ENCODE results near the gene VSTM4. TPM values are rescaled to one million over a fixed set of nuclear protein-coding genes. Genes with fewer than 3 reads are reported as not detected.

VSTM4 gene
- total RNA-seq, 1 donor from 2014 or later: 1.0 TPM

DNA sequence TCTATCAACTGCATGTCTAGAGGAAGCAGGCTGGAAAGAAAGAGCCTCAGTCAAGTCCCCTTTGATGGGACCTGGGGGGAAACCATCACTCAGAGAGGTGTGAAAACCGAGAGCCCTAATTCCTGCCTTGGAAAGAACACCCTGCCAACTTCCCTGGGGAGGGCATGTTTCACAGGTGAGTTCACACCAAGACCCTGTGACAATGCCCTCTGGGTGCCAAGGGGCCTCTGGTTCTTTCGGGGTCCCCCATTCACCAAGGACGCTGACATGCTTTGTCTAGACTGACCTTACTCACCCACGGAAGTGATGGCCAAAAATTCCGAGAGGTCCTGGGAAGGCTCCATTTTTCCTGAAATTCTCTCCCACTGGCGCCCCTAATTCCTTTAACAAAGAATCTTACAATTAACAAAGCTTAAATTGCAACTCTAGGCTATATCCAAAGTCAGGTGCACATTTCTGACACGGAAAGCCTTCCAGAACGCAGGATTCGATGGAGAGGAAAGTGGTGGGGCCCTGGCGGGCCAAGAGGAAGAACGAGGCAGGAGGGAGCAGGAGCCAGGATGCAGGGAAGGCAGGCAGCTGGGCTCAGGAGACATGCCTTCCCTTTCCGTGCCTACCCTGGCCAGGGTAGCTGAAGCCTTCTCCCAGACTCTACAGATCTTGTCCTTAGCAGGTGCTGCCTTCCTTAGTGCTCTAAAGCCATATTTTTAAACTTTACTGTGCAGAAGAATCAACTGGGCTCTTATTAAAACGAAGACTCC lies 23.7 kb downstream of the VSTM4 start:
- DNase-seq: no peak

- DNase-seq: no peak
These were observed 24.5 kb downstream of the VSTM4 start for GRCh38 chr10:49090696-49091380.

DNA sequence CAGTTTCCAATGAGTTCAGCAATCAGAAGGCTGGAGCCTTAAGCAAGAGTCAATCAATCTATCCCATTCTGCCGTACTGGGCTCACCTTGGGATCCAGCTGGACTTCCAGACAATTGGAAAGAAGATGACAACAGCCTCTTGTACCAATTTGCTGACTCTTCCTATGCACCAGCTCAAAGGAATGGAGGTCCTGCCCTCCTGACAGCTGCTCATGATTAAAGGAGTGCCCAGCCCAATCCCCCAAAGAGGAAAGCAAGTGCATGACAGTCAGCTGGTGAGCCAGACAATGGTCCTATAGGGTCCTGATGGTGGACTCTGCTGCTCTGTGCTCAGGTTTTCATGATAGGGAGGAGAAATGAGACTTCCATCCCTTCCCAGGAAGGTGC lies 25.1 kb downstream of the VSTM4 start:
- no peak for DNase-seq

- DNase-seq: no peak
These were observed 25.6 kb downstream of the VSTM4 start for GRCh38 chr10:49089557-49090188.

DNA sequence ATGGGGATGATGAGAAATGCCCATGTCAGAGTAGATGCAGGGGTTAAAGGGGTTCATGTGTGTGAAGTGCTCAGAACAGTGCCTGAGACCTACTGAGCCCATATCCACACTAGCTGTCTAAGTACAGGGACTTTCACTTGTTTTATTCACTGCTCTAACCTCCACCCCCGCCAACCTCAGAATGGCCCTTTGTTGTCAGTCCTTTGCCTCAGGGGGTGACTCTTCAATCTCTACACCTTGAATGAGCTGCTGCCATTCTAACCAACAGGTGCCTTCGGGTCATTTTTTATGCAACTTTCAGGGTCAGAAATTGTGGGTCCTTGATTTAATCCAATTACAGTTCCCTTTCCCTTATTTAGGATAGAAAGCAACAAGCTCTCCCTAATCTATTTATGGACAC lies 26.2 kb downstream of the VSTM4 start:
- no peak for DNase-seq

- DNase-seq: no peak
These were observed 28.4 kb downstream of the VSTM4 start for GRCh38 chr10:49086889-49087288.

DNA sequence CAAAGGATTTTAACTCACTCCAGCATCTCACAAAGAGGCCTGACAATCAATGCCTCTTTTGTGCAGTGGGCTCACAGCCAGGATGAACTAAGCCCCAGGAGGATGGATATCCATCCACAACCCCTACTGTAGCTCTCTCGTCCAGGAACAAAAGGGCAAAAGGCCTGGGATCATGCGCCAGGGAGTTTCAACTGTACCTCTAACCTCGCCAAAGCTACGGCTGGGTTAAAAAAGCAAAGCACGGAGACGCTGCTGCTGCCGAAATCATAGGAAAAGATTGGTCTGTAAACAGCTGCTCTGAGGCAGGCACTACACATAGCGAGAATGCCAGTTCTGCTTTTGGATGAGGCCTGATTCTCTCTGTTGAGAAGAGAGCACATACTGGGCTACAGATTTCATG lies 32.1 kb downstream of the VSTM4 start:
- no peak for DNase-seq

GRCh38 chr10:49082766-49083165 lies 32.6 kb downstream of the VSTM4 start:
- DNase-seq: no peak

- DNase-seq: no peak
These were observed 33.6 kb downstream of the VSTM4 start for GRCh38 chr10:49081547-49082275.

GRCh38 chr10:49080965-49081364 lies 34.4 kb downstream of the VSTM4 start:
- no peak for DNase-seq

GRCh38 chr10:49080071-49080470 lies 35.3 kb downstream of the VSTM4 start:
- peak; percentile 10 for DNase-seq

GRCh38 chr10:49079499-49079898 lies 35.8 kb downstream of the VSTM4 start:
- no peak for DNase-seq

GRCh38 chr10:49079072-49079471 lies 36.2 kb downstream of the VSTM4 start:
- no peak for DNase-seq

- DNase-seq: no peak
These were observed 36.9 kb downstream of the VSTM4 start for GRCh38 chr10:49078433-49078832.

- no peak for DNase-seq
These were observed 38.4 kb downstream of the VSTM4 start for GRCh38 chr10:49076741-49077521.

DNA sequence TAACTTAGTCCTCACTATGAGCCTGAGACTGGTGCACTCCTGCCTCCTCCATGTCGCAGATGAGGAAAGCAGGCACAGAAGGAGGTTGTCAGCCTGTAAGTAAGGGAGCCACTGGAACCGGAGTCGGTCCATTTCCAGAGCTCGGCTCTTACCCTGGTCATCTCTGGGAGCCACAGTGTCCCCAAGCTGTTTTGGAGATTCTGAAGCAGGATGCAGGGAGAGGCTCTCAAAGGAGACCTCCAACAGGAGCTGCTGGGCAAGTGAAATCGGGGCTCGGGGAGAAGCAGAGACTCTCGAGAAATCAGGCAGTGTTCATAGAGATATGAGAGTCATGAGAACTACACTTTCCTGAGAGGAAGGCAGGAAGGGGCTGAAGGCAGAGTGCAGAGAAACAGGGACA lies 39.0 kb downstream of the VSTM4 start:
- DNase-seq: no peak

DNA sequence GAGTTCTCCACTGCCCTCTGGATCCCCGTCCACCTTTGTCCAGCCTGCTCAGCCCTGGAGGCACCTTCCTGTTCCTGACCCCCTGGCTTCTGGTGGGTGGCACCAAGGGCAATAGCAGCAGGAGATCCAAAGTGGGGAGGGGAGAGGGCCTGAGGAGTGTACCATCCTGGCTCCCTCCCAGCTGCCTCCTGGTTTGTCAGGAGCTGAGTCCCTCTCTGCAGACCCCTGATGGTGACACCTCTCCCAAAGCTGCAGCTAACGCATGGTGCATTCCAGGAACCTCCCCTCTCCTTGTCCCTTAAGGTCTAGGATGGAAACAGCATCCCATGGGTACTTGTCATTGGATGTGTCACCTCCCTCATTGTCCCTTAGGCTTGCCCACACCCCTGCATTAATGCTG lies 39.6 kb downstream of the VSTM4 start:
- no peak for DNase-seq

GRCh38 chr10:49074836-49075682 lies 40.3 kb downstream of the VSTM4 start:
- no peak for DNase-seq

- DNase-seq: no peak
These were observed 43.0 kb downstream of the VSTM4 start for GRCh38 chr10:49072166-49072885.

GRCh38 chr10:49071160-49071761 lies 44.1 kb downstream of the VSTM4 start:
- no peak for DNase-seq
